ENCODE results near the gene MROH2A. TPM values are rescaled to one million over a fixed set of nuclear protein-coding genes. Genes with fewer than 3 reads are reported as not detected.
A peak's percentile ranks its signal among the peaks of the same experiment; 100 is the strongest.

Gene MROH2A
- total RNA-seq, 1 donor from 2014 or later: 9.3 TPM

DNA sequence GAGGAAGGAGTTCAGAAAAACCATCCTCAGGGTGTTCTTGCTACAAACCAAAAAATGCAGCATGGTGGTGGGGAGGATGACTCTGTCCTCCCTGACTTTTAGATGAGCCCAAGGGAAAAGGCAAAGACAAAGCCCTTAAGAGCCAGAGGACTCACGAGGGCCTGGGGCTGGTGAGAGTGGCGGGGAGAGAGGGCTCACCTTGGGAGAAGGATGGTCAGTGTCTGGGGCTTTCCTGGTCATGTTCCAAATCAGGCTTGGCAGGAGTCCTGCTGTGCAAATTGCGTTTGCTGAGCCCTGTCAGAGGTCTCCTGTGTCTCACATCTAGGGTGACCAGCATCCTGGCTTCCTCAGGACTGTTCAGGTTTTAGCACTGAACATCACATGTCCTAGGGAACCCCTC lies 13.4 kb upstream of the MROH2A start:
- DNase-seq (ENCODE audit: low spot score): no peak

DNA sequence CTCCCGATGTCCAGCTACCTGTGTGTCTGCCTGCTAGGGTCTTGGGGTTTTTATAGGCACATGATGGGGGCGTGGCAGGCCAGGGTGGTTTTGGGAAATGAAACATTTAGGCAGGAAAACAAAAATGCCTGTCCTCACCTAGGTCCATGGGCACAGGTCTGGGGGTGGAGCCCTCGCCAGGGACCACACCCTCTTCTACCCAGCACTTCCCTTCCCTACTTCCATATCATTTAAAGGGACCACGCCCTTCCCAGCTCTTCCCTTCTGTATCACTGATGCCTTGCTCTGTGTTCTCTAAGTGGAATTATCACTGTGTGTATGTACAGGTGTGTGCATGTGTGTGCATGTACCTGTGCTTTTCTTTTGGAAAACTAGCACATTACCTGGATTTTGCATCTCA lies 11.7 kb upstream of the MROH2A start:
- no peak for DNase-seq (ENCODE audit: low spot score)

DNA sequence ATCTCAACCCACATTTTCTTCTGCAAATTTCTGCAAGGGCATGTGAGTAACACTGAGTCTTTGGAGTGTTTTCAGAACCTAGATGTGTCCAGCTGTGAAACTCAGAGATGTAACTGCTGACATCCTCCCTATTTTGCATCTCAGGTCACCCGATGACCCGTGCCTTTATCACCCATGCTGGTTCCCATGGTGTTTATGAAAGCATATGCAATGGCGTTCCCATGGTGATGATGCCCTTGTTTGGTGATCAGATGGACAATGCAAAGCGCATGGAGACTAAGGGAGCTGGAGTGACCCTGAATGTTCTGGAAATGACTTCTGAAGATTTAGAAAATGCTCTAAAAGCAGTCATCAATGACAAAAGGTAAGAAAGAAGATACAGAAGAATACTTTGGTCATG lies 10.1 kb upstream of the MROH2A start:
- DNase-seq (ENCODE audit: low spot score): no peak

DNA sequence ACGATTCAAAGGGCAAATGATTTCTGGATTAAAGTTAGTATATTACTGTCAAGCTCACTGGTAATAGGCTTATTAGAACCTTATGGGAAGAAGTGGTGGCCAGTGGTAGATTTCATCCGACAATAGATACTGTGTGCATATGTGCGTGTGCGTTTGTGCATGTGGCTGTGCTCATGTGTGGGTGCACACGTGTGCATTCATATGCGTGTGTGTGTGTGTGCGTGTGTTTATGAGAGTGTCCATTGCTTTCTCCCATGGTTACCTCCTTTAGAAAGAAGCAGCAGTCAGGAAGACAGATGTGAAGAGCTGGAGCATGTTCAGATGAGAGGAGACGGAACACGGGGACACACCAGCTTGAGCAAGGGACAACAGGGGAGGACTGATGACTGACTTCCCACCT lies 8.9 kb upstream of the MROH2A start:
- DNase-seq (ENCODE audit: low spot score): no peak

DNA sequence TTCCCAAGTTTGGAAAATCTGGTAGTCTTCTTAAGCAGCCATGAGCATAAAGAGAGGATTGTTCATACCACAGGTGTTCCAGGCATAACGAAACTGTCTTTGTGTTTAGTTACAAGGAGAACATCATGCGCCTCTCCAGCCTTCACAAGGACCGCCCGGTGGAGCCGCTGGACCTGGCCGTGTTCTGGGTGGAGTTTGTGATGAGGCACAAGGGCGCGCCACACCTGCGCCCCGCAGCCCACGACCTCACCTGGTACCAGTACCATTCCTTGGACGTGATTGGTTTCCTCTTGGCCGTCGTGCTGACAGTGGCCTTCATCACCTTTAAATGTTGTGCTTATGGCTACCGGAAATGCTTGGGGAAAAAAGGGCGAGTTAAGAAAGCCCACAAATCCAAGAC lies 6.0 kb upstream of the MROH2A start:
- no peak for DNase-seq (ENCODE audit: low spot score)

DNA sequence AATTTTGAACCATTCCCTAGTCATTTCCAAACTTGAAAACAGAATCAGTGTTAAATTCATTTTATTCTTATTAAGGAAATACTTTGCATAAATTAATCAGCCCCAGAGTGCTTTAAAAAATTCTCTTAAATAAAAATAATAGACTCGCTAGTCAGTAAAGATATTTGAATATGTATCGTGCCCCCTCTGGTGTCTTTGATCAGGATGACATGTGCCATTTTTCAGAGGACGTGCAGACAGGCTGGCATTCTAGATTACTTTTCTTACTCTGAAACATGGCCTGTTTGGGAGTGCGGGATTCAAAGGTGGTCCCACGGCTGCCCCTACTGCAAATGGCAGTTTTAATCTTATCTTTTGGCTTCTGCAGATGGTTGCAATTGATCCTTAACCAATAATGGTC lies 5.5 kb upstream of the MROH2A start:
- no peak for DNase-seq (ENCODE audit: low spot score)

DNA sequence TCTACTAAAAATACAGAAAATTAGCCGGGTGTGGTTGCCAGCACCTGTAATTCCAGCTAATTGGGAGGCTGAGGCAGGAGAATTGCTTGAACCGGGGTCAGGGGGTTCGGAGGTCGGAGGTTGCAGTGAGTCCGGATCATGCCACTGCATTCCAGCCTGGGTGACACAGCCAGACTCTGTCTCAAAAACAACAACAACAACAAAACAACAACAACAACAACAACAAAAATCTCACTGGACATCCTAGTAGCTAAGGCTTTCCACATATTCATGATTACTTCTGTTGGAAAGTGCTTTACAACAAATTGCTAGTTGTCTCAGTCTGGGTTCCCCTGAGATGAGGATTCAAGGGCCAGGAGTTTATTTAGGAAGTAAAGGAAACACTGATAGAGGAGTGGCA lies 4.3 kb upstream of the MROH2A start:
- DNase-seq (ENCODE audit: low spot score): no peak

DNA sequence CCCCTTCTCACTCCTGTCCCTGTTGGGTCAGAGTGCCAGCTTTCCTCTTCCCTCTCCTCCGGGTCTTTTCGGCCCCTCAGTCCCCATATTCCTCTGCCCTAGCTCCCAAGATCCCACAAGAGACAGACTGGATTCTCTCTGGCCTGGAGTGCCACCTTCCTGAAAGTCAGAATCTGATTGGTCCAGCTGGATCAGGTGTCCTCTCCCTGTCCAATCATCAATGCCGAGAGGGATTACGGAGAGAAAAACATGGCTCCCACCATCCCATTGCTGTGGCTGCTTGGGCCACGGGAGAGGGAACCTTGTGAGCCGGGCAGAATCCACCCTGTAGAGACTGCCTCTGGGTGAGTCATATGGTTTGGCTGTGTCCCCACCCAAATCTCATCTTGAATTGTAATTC lies 2.7 kb upstream of the MROH2A start:
- no peak for DNase-seq (ENCODE audit: low spot score)

DNA sequence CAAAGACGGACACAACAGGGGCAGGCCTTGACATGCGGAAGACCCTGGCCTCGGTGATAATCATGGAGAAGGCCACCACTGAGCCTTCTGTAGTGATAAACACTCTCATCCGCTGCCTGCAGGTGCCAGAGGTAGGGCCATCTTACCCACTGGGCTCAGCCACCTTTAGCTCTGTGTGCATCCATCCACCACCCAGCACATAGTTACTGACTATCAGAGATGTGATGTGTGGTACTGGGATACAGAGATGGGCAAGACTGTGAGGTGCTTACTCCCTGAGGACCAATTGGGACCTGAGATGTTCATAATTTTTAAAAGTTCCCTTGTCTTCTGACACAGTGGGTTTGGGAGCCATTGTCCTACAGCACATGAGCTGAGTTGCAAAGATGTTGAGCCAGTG lies 1.6 kb downstream of the MROH2A start:
- no peak for DNase-seq (ENCODE audit: low spot score)

DNA sequence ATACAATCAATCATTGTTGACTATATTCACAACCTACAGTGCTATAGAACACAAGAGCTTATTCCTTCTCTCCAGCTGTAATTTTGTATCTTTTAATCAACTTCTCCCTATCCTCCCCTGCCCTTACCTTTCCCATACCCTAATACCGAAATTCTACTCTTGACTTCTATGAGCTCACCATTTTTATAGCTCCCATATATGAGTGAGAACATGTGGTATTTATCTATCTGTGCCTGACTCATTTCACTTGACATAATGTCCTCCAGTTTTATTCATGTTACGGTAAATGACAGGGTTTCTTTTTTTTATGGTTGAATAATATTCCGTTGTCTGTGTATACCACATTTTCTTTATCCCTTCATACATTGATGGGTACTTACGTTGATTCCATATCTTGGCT lies 2.6 kb downstream of the MROH2A start:
- DNase-seq (ENCODE audit: low spot score): no peak

DNA sequence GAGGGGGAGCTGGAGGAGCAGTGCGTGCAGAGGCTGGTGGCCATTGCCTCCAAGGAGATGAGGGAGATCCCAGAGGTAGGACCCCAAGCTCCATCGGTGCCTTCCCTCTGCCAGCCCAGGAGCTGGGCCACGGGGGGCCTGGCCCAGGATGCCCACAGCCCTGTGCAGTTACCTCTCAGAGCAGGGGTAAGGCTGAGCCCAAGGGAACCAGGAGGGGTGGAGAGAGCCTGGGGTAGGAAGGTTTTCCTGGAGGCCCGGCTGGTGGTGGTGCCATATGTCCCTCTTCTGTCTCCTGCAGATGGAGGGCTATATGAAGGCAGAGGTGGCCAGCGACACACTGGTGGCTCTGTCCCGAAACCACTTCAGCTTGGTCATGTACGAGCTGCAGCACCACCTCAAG lies 11.4 kb downstream of the MROH2A start:
- DNase-seq (ENCODE audit: low spot score): no peak

DNA sequence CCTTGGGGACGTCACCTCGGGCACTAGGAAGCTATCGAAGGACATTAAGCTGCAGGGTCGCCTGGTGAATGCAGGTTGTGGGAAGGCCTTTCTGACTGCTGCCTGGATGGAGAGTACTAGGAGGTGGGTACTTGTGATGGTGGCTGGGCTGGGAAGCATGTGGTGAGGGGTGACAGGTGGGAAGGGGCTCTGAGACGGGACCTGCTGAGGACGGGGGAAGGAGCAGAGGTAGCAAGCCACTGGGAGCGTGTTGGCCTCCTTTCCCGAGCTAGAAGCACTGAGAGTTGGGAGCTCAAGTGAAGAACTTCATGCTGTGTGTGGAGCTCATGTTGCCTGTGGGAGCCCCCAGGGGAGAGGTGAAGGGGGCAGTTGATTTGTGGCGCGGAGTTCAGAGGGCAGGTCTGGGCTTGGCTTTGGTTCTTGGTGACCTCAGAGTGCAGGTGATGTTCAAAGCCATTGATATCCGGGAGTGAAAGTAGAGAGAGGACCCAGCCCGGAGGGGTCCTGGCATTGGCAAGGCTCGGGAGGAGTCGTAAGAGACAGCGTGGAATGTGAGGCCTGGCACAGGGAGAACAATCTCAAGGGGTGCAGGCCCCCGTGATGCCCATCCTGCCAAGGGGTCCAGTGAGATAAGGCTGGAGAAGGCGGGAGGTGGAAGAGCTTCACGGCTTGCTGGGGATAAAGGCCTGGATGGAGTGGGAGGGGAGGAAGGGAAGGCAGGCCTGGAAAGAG lies 13.2 kb downstream of the MROH2A start:
- no peak for DNase-seq (ENCODE audit: low spot score)

DNA sequence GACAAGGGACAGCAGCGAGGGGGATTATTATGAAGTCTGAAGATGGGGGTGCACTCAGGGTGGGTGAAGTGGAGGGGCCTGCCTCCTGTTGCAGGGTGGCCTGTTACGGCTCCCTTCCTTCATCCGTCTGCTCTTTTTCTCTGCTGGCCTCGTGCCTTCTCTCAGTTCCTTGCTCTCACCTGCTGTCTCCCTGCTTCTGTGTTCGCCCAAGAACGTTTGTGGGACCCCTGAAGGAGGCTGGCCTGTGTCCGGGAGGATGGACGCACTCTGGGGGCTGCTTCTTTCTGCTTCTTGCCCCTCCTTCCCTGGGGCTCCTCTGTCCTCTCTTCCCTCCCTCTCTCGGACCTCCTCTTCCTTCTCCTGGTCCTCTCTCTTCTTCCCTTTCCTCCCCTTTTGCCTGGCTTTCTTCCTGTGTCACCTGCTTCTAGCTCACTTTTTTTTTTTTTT lies 13.8 kb downstream of the MROH2A start:
- DNase-seq (ENCODE audit: low spot score): no peak

DNA sequence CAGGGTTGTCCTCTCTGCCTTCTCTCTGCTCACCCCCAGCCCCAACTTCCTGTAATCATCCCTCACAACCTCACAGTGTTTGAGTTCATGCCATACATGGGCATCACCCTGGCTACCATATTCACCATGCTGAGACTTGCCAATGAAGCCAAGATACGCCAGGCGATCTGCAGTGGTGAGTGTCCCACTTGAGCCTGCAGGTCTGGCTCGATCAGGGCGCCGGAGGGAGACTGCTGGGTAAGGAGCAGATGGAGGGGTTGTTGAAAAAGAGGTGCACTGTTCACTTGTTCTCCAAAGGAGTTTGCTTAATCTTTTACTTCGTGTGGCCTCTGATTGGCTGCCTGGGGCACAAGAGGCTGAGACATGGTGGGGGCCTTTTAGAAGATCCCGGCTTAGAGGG lies 14.6 kb downstream of the MROH2A start:
- DNase-seq (ENCODE audit: low spot score): no peak

DNA sequence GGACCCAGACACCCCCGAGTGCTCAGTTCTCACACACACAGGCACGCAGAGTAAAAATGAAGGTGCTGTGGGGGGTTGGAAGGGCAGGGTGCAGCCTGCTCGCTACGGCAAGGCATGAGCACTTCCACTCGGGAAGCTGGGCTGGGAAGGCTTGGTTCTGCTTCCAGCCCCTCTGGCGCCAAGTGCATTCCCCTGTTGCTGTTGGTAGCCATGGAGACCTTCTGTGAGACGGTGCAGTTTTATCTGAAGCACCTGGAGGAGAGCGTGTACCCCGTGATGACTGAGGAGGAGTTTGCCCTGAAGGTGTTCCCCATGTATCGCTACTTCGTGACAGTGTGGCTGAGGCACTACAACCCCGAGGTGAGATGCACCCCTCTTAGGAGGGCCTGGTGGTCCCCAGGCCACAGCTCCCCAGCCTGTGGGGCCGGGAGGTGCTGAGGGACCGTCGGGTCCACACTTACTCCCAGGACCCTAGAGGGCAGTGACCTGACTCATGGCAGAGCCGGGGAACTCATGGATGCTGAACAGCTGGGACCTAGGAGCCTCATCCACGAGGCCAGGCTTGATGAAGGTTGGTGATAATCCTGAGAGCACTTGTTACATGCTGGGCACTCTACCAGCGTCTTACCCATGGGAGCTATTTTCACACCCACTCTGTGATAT lies 15.5 kb downstream of the MROH2A start:
- DNase-seq (ENCODE audit: low spot score): no peak

DNA sequence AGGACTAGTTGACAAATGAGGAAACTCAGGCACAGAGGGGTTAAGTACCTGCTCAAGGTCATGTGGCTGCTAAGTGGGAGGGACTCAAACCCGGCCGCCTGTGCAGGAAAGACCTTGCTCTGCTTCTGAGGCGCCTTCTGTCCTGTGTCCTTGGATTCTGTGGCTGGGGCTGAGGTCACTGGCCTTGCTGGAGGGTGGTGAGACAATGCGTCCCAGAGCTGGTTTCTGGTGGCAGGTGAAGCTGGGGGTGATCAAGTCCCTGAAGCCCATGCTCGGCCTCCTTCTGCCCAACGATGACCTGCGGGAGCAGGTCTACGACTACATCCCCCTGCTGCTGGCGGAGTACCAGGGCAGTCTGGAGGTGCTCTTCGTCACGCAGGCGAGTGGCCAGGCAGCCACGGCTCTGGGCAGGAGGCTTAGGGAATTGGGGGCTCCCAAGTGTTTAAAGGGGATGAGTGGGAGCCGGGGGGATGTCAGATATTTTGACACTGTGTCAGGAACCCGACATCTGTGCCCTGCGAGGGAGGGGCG lies 16.1 kb downstream of the MROH2A start:
- no peak for DNase-seq (ENCODE audit: low spot score)

DNA sequence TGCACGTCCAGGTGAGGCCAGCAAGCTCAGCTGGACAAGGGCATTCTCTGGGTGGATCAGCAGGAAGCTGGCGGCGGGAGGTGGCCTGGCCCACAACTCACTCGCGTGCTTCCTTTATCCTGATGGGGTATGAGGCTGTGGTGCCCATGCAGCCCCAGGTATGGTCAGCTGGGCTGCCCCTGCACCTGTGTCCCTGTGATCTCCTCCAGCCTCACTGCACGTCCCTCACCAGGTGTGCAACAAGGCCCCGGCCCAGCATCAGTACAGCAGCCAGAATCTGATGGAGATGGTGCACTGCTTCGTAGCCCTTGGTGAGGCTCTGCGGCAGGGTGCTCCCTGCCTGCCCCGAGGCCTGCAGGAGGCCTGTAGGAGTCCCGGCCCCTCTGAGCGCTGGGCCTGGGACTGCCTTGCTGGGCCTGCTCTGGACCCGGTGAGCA lies 17.6 kb downstream of the MROH2A start:
- no peak for DNase-seq (ENCODE audit: low spot score)

DNA sequence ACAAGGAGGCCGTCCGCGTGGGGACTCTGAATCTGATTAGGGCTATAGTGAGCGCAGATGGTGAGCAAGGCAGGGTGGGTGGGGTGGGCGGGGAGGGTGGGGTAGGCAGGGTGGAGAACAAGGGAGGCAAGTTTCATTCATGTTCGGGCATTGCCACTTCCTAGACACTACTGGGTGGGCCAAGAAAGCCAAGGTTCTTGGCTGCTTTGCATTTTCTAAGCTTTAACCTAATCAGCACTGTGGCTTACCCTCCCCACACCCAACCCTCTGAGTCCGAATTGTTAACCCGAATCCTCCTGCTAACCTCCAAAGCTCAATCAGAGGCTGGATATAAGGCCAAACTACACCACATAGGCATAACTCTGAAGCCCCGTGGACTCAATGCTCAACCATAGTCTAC lies 18.1 kb downstream of the MROH2A start:
- no peak for DNase-seq (ENCODE audit: low spot score)

DNA sequence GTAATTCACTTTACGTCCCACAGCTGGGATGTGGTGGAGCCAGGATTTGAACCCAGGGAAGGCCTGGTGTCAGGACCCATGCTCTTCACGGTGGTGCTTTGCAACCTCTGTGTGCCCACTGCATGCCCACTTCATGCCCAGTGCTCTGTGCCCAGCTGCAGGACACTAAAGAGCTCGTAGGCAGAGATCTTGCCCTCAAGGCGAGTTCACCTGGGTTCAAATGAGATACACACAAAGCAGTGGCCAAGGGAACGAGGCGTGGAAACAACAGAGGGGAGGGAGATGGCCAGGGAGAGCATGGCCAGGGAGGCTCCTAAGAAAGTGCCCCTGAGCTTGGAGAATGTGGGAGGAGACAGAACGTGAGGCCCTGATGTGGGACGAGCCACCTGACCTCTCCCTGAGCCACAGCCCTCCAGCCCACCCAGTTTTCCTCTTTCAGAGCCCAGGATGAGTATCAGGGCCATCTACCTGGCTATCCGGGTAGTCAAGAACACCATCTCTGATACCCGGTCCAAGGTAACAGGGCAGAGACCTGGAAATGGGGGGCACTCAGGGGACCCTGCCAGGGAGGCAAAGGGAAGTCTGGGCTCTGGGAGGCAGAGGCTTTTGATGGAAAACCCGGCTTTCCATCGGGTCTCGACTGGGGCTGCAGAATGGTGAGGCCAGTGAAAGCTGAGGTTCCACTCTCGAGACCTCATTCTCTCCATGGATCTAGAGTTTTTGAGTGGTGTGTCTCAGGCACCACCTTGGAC lies 20.4 kb downstream of the MROH2A start:
- peak; percentile 25 for DNase-seq (ENCODE audit: low spot score)

DNA sequence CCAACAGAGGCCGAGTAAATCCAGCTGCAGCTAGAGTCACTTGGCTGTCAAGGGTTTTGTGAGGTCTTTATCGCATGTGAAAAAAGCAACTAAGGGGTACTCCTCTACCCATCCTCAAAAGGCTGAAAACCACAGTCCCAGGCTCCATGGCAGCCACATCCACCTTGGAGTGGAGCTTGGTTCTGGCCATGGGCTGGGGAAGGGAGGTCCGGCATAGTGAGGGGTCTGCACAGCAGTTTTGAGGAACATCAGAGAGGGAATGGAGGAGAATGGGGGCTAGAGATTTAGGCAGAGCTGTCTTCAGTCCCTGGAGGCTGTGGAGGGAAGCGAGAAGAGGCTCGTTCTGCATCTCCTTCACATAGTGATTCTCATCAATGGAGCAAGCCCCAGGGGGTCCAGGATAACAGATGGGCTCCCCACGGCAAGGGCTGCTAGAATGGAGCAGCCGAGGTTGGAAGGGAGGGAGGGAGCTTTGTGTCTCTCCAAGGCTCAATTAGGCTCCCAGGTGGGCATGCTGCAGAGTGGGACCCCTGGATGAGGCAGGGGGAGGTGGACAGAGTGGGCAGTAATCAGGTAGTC lies 21.0 kb downstream of the MROH2A start:
- DNase-seq (ENCODE audit: low spot score): peak; percentile 37

DNA sequence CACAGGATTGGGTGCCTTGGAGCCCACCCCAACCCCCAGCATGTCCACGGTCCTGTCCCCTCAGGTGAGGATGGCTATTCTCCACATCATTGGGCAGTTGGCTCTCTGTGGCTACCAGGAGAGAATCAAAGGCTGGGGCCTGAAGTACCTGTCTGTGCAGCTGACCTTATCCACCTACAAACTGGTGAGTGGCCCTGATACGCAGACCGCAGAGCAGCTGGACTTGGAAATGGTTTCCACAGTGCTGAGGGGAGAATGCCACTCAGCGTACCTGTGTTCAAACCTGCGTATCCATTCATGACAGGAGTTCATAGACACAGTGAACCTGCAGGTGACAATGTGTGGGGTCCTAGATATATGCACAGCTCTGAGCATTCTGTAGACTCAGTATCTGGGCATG lies 21.6 kb downstream of the MROH2A start:
- DNase-seq (ENCODE audit: low spot score): no peak

DNA sequence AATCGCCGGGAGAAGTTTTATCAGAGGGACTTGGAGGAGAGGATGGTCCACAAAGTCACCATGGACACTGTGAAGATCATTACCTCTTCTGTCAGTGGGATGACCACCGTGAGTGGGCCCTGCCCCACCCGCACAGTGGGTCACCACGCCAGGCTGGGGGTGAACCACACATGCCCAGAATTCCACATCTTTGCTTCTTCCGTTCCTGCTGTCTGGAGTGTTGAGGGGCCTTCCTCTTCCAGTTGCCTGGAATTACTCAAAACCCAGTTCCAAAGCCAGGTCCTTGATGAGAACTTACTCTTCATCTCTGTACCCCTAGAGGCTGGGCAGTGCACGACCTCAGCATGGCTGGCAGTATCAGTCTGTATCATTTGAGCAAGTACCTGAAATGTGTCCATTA lies 22.1 kb downstream of the MROH2A start:
- DNase-seq (ENCODE audit: low spot score): peak; percentile 20
